Right lobe of liver (tissue), 4 donors: Measurements from ENCODE around the gene LRRC45.

Experiments
- CTCF ChIP-seq, 4 donors: fragments of 200-600 bp in 3 of 4; fragments of 450-650 bp in 1 of 4; IDR thresholded peaks; one replicate each; pipeline versions ENCODE4 v1.5.1 to v1.8.0; 2016 to 2022; ENCODE audit warnings: antibody characterized with exemption in 4 of 4, mild to moderate bottlenecking in 2 of 4
- POLR2A ChIP-seq: fragments of 450-650 bp; IDR thresholded peaks from one replicate; pipeline ENCODE4 v1.6.1; 2017; ENCODE audit warnings: antibody characterized with exemption, mild to moderate bottlenecking
- donor health status: DM: no; HTN: no; CAD: no.
- donor health status: DM: no; HTN: no; CAD: no.
- donor health status: DM: no; HTN: yes; CAD: no.

- TF ChIP-seq POLR2A = no peak
- no peak for TF ChIP-seq CTCF (IDR thresholded peaks at IDR 0.05)
Observed at GRCh38 chr17:82060614-82061013, 37.5 kb downstream of the LRRC45 start.
